Measurements from ENCODE around the gene LCP2.
A peak's percentile ranks its signal among the peaks of the same experiment; 100 is the strongest.

Gene LCP2

GRCh38 chr5:170314541-170315095 is 17.0 kb upstream of the LCP2 start:
- DNase-seq, result no peak

DNA sequence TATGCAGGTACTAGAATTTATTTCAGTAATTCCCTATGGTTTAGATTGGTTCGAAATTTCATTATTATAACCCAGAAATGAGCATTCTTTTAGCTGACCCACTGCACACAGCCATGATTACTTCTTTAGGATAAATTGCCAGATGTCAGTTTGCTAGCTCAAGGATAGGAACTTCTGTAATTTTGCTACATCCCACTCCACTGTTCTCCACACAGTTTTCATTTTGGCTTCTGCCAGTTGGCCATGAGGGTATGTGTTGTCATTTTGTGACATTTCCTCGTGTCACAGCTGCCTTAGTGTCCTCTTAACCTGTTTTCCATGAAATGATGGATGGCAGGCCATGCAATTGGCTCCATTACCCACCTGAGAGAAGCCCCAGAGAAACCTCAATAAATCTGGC is 16.2 kb upstream of the LCP2 start:
- no peak for DNase-seq

DNA sequence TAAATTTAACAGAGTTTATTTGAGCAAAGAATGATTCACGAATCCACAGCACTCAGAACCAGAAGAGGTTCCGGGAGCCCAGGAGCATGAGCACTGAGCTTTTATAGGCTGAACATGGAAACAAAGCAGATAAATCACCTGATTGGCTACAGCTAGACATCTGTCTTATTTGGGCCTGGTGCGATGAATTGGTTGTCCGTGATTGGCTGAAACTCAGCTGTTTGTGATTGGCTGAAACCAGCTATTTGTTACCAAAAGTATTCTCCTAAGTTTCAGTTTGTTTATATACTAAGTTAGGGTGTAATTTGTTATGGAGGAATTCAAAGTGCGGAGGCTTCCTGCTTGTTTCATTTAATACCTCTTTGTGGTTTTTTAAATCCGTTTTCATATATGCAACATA is 15.8 kb upstream of the LCP2 start:
- no peak for DNase-seq

GRCh38 chr5:170312666-170313065 is 15.1 kb upstream of the LCP2 start:
- DNase-seq, result peak; percentile 39

DNA sequence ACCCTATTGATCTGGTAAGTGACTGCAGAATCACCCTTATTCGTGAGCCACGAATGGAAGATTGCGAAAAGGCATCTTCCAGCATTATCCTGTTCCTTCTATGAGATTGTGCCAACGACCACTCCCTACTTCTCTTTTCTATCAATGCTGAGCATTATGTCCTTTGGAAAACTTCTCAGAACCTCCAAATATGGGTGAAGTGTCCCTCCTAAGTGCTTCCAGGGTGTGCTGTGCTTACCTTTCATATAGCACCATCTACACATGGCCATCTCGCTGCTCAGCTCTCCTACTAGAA is 14.7 kb upstream of the LCP2 start:
- DNase-seq, result no peak

- no peak for DNase-seq
Measured at GRCh38 chr5:170311511-170312300, 14.1 kb upstream of the LCP2 start.

DNA sequence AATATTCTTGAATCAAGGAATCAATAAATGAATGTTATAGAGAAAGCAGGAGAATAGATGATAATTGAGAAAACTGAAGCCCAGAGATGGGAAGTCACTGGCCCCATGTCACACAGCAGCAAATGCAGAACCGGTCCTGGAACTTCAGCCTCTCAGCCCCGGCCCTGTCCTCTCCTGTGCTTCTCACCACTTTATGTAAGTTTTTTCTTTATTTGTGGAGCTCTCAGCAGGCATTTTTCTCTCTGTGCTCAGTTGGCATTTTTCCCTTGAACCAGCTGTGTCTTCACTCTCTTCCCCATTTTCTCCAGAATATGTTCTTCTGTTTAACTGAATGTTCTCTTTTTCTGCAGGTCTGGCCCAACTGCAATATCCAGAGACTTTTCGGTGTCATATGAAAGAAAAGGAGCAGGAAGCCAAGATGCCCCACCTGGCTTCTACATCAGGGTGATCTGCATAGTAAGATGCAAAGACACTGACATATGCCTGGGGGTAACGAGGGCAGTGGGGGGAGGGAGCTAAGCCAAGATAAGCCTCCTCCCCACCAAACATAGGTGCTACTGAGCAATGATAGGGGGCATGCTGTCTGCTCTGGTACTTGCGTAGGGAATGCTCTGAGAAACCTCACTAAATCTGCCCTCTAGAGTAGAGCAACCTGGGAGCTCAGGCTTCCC is 12.8 kb upstream of the LCP2 start:
- no peak for DNase-seq

DNA sequence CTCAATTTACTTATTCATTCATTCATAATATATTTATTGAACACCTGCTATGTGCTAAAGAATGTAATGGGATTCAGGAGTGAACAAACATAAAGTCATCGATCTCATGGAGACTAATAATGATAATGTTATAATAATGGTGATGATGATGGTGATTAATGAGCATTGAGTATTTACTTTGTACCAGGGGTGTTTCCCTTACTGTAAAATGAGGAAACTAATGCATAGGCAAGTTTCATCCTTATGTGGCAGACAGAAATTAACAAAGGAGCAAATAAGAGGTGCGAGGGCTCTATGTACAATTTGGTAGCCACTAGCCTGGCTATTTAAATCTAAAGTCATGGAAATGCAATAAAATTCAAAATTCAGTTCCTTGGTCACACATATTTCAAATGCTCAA is 11.1 kb upstream of the LCP2 start:
- no peak for DNase-seq

DNA sequence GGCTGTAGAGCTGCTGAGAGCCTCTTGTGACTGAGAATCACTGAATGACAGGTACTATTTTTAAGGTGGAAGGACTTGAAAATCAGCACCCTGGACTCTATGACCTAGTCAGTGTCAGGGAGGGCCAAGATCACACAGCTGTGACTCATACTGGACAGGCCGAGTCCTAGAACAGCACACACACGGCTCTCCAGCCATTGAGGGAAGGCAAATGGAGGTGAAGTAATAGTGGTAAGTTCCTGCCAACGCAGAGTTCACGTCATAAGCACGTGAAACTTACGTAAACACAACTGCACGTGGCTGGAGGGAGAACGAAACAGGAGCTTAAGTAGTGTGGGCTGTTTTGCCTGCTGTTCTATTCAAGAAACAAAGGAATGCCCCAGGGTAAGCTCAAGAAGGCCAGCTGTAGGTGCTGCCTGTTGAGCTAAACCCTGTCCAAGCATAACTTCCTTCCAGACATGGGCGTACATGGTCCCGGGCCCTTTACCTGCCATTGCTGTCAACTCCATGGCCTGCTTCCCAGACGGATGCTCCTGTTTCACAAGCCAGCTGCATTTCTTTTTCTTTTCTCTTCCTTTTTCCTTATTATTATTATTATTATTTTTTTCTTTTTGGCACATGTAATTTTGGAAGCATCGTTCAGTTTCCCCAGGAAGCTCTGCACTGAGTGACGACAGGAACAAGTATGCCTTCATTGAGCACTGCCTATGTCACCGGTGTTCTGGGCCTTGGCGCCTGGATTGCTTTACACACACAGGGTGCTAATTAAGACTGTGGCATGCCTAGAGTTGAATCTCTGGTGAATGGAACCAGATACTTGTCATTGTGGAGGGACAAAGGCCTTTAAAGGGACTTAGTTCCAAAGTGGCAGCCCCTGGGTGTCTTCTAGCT is 10.2 kb upstream of the LCP2 start:
- no peak for DNase-seq

- no peak for DNase-seq
Measured at GRCh38 chr5:170306381-170306831, 8.8 kb upstream of the LCP2 start.

DNA sequence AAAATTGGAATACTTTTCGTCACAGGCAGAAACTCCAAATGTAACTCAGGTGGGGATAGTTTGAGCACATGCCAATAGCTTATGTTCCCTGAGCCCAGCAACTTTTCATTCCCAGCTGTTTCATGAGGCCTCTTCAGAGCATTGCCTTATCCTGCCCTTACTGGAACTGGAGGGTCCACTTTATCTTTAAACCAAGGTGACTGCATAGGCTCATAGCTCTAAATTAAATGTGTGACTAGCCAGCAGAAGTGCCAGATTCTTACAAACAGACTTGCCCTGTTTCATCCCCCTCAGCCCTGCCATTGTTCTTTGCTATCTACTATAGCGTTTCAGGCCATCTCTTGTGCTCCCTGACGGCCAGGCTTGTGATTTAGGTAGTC is 8.1 kb upstream of the LCP2 start:
- DNase-seq, result no peak

DNA sequence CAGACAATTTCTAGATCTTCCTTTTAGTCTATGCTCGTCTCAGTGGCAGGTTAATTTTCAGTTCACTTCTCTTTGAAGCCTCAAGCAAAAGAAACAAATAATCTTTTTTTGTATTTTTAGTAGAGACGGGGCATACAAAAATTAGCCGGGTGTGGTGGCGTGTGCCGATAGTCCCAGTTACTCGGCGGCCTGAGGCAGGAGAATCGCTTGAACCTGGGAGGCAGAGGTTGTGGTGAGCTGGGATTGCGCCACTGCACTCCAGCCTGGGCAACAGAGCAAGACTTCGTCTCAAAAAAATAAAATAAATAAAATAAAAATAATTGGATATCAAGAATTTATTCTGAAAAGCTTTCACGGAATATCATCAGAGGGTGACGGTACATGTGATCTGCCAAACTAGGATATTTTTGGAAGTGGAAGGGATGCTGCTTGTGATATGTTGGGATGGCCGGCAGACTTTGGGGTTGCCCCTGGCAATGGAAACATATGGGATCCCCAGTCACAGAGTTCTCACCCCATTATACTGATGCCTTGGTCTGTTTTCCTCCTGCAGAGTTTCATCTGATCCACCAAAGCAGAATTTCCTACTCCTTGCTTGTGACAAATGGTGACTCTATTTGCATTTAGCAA is 7.6 kb upstream of the LCP2 start:
- DNase-seq, result no peak

GRCh38 chr5:170303549-170303948 is 6.0 kb upstream of the LCP2 start:
- DNase-seq, result no peak

DNA sequence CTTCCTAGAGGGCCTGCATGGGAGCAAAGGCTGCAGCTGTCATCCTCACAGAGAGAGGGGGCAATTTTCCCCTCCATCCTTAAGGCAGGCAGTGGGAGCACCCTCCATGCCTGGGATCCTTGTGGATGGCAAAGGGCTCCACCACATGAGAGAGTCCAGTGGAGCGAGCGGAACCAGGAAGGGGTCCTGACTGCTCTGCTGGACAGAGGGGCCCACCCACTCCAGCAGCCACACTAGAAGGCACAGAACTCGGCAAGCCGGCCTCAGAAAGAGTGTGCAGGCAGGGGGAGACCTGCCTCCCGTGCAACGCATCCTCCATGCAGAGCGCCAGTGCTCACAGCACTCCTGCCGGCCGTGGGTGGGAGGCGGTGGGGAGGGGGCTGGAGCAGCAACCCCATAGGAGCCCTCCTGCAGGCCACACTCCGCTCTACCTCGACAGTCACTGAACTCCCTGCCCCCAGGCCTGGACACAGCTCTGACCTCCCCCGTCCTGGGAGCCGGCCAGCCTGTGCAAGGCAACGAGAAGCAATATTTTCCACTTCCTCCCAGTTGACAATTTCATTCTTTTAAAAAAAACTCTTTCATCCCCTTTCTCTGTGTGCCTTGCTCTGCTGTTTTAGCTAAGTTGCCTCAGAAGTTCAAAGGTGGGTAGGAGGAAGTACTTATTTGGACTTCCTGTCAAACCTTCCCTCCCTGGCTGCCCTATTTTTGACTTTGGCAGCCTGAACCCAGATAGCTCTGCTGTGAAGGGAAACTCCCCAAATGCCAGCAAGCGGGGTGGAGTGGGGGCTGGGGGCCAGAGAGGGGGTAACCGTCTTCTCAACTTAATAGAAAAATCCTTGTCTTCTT is 5.3 kb upstream of the LCP2 start:
- DNase-seq, result peak; percentile 66

- DNase-seq, result no peak
Measured at GRCh38 chr5:170301981-170302652, 4.5 kb upstream of the LCP2 start.

DNA sequence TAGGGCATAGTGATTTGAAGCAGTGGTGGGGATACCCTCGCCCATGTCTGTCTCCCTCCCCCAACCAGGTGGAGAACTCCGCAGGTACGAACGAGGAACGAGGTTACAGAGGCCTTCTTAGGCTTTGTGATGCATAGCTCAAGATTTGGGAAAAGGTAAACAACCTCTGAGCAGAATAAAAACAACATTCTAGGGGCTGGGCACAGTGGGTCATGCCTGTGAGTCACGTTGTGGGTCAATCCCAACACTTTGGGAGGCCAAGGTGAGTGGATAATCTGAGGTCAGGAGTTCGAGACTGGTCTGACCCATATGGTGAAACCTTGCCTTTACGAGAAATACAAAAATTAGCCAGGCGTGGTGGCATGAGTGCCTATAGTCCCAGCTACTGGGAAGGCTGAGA is 3.6 kb upstream of the LCP2 start:
- DNase-seq, result no peak

DNA sequence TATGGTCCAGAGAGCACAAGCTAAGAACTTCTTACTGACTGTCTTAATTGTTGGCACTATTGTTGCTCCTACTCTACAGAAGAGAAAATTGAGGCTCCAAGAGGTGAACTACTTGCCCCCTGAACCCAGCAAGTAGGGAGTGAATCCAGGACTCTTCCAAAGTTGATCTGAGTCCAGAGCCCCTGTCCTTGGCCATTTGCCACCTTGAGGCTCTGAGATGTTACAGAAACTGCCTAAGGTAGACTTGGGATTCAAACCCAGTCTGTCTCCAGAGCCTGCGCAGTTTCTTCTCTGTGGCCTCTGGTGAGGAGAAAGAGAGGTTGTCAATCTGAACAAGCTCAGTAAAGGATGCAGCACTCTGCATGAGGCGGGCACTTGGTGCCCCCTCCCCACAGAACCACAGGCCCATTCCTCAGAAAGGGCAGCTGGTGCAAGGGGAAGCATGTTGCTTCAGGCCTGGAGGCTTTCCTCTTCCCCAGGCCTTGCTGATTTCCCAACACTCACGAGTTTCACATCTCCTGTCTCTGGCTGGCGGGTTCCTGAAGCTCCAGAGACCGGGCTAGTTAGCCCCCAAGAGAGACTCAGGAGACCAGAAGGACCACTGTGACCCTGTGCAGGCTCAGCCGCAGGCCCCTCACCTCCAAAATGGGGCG is 2.9 kb upstream of the LCP2 start:
- no peak for DNase-seq

- no peak for DNase-seq
Measured at GRCh38 chr5:170296935-170297588, 515 bp downstream of the LCP2 start.

DNA sequence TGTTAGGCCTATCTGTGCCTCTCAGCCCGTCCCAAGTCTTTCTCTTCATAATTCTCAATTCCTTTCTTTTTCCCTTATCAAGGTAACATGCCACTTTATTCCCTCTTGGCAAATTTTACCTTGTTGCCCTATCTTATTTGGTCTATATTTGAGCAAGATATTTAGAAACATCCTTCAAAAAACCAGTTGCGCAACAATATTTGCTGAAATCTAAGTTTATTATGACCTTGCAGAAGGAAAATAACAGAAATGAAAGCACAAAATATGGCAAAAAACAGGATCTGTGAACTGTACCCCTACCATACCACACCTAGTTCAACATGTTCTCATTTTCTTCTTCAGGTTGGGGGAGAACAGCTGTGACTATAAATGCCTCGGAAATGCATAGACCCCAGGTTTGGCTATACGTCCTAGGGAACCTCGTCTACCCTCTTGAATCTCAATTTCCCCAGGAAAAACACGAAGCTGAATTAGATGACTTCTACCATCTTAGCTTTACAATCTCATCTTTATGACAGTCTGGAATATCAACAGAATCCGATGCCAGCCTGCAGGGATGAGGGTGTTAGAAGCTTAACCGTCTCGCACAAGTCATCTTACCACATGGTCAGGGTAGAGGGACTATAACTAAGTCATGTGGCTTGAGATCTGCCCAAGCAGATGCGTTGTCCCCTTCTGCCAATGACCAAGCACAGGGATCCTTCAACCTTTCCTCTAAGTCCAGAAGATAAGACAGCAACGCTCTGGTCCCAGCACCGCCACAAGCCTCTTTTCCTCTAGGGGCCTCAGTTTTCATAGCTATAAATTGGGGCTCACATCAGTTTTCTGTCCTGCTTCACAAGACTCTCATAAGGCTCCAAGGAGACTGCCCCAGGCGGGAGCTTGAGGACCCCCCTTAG is 1.3 kb downstream of the LCP2 start:
- DNase-seq, result no peak

Measured in effector CD8-positive, alpha-beta T cell (primary cell).